UCSD-AML1 (cell line): ENCODE data around the gene ATOH8.

Source experiments
- DNase-seq: peaks from one replicate; lab custom pipeline; 2025; ENCODE audit not compliant: unreplicated experiment; lab: John Stamatoyannopoulos, UW

Gene ATOH8

DNA sequence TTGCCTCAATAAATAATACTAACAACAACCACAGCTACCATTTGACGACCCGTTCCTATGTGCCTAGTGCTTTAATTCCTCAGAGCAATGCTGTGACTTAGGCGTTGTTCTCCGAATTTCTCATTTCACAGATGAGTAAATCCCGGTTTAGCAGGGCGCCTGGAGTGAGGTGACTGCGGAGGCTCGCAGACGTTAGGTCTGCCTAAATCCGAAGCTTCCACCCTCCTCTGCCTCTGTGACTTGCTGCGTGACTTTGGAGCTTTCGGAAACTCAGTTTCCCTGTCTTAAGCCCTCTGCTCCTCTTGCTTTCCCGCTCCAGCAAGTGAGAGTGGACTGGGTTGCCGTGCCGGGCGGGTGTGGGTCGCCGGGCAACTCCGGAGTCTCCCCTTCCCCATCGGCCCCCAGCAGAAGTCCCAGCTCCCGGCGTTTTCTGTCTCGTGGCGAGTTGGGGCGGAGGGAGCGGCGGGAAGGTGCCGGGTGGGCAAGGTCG is 711 bp upstream of the ATOH8 start:
- no peak for DNase-seq

DNA sequence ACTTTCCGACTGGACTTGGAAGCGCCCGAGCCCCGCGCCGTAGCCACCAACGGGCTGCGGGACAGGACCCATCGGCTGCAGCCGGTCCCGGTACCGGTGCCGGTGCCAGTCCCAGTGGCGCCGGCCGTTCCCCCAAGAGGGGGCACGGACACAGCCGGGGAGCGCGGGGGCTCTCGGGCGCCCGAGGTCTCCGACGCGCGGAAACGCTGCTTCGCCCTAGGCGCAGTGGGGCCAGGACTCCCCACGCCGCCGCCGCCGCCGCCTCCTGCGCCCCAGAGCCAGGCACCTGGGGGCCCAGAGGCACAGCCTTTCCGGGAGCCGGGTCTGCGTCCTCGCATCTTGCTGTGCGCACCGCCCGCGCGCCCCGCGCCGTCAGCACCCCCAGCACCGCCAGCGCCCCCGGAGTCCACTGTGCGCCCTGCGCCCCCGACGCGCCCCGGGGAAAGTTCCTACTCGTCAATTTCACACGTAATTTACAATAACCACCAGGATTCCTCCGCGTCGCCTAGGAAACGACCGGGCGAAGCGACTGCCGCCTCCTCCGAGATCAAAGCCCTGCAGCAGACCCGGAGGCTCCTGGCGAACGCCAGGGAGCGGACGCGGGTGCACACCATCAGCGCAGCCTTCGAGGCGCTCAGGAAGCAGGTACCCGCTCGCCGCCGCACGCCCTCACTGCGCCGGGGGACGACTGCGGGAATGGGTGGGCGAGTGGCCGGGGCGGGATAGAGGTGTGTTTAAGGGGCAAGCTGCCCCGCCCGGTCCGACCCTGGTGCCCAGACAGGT is 713 bp downstream of the ATOH8 start:
- DNase-seq, result peak; percentile 25

DNA sequence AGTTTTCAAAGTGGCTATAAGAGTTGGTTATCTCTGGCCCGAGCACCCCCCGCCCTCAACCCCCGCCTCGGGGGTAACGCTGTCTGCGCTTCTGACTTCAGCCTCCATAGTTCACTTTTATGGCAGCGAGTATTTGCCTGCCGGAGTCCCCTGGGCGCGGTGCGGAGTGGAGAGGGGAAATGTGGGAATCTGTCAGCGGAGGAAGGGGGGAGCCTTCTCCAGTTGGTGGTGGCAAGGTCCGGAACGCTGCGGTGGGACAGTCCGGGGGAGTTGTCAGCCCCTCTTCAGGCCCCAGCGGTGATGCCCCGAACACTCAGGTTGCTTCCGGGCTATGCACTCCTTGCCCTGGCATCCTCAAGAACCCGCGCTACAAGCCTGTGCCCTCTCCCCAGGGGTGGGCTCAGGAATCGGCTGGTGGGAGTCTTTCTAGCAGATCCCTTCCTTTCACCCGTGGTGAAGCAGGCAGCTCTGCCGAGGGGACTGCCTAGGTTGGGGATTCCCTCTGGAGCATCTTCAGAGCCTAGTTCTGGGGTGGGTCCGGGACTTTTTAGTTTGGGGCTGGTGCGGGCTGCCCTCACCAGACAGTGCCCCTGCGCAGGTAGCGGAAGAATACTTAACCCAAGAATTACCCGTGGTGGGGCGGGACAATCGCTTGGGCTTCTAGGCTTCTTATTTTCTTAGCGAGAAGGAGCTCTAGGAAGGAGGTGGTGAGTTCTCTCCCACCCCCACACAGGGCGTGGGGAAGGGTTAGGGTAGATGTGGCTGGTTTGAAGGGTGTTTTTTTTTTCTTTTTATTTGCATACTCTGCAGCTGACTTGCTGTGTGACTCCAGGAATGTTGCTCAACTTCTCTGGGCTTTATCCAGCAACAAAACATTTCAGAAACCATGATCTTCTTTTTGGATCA is 1.6 kb downstream of the ATOH8 start:
- no peak for DNase-seq

DNA sequence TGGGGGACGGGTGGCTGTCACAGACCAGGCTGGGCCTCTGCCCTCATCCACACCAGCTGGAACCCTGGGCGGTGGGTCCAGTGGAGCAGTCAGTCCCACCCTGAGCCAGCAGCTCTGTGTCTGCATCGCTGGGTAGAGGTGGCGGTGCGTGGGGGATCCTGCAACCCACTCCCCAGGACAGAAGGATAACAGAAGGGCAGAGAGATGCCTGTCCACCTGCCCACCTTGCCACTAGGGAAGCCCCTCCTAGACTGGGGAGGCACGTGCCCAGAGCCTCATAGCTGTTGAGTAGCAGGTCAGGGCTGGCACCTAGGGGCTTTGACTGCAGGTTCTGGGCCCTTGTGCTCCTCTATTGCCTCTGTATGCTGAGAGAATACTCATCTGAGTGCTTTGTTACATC is 2.4 kb downstream of the ATOH8 start:
- no peak for DNase-seq

DNA sequence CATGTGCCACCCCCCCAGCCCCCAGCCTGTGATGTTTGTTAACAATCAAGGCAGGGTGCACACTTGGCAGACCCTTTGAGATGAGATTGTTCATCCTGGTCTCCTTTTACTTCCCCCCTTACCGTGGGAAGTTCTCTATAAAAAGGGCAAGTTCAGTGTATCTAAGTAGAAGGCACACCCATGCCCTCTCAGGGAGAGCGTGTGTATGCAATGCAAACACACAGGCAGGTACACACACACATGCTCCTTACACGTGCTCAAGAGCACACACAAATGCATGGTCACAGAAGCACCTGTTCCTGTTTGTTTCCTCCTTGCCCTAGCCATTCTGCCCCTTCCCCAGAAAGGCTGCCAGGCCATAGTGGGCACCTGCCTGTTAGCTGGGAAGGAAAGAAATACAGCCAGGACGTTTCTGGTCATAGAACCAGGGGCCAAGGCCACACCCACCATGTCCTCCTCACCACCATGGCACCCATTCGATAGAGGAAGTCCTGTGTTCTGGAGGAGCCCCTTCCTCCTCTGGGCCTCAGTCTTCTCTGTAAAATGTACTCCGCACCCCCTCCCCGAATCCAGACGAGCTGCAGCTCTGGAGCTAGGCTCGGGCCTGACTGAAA is 3.1 kb downstream of the ATOH8 start:
- no peak for DNase-seq

DNA sequence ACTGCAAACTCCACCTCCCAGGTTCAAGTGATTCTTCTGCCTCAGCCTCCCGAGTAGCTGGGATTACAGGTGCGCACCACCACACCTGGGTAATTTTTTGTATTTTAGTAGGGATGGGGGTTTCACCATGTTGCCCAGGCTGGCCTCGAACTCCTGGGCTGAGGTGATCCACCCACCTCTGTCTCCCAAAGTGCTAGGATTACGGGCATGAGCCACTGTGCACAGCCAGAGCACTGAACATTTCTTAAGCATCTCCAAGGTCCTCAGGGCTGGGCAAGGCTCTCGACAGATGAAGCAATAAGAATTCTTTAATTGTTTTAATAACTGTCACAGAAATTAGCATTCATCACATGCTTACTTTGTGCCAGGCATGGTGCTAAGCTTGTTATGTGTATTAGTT is 4.1 kb downstream of the ATOH8 start:
- no peak for DNase-seq

DNA sequence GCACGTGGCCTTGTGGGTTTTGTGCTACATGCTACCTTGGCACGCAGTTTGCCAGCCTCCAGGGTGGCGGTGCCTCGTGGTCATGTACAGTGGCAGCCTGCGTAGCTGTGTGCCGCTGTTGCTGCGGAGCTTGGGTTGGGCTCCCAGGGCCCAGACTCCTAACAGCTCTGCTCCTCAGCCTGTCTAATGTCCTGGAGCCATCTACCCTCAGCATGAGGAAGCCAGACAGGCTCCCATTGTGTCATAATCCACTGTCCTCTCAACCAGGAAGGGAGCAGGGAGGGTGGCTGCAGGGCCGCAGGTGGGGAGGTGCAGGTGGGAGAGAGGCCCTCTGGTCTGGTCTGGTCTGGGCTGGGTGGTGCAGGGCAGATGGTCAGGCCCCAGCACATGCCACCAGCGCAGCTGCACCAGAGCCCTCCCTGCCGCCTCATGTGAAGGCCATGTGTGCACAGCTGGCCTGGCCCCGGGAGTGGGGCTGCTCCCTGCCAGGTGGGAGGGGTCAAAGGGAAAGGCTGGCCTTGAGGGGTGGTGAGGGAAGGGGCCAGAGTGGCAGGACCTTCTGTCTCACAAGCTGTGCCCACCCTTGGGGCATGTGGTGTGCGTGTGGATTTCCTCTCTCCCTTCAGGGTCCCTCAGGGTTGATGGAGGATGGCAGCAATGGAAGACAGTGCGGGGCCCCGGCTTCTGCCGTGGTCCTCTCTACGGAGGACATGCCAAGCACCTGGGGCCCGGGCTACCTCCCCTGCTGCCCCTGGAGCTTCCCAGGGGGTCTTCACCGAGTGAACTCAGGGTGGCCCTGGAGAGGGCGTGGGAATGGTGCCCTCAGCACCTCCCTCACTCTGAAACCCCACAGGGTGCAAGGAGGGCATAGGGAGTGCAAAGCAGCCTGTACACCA is 4.8 kb downstream of the ATOH8 start:
- DNase-seq, result no peak

DNA sequence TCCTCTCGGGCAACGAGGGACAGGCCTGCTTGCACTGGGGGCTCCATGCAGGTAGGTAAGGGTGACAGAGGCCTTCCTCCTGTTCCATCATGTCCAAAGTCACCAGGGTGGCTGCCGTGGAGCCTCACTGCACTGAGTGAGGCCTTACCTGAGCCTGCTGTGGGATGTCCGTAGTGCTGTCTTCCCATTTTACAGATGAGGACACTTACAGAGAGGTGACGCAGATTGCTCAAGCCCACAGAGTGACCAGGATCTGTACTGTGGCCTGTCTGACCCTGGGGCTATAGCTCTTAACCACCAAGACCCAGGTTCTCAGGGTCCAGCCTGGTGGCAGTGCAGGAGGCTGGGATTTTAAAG is 5.4 kb downstream of the ATOH8 start:
- DNase-seq, result no peak

DNA sequence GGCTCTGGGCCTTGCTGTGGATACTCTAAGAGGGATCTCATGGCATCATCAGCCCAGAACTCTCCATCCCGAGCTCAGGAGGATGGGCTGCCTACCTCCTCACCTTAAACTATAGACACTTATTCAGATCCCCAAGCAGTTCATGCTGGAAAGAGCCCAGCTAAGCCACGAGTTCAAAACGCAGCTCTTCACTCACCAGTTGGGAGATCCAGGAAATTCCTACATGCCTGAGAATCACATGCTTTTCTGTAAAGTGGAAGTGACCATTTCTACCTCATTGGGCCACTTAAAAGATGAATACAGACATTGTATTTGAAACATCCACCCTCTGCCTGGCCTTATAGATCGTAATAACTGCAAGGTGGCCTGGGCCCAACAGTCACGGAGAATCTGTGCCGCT is 6.6 kb downstream of the ATOH8 start:
- DNase-seq, result no peak

DNA sequence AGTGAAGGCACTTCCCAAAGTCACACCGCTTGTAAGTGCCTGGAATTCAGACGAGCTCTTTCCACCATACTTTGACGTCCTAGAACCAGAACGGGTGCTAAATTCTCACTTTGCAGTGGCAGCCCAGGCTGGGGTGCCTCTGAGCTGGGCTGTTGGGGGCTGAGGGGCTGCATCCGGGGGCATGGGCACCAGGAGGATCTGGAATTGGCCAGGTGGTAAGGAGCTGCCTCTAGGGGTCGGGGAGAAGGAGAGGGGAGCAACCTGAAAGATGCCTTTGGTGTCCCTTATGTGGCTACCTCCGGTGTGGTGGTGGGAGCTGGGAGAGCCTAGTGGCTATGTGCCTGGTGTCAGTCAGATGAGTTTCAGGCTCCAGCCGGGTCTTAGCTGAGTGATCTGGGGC is 7.1 kb downstream of the ATOH8 start:
- DNase-seq, result no peak

DNA sequence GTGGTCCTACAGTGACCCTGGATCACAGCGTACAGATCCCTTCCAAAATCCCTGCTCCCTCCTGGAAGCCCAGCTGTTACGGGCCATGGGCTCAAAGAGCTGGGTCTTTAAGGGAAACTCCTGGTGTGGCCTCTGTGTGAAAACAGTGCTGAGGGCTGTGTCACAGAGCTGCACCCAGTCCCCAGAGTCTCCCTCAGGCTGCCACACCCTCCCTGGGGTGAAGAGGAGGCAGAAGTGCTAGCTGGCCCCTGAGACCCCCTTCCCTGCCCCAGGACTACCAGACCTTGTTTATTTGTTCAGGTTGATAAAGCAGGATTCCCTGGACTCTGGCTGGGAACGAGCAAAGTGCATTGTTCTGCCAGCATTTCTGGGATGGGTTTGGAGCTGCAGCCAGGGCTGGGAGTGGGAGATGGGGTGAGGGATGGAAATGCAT is 7.7 kb downstream of the ATOH8 start:
- no peak for DNase-seq

DNA sequence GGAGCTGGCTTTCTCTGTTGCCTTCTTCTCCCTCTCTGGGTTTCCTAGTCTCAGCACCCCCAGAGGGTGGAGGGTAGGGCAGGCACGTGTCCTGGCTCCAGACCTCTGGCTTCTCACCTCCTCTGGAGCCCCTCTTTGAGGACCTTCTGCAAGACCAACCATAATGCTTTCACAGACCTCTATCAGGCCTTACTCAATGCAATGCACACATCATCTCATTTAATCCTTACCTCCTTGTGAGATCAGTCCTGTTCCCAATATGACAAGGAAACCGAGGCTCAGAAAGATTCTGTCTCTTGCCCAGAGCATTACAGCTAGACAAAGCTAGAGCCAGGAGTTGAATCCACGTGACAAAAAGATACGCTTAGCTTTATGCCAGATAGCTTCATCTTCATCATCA is 8.2 kb downstream of the ATOH8 start:
- DNase-seq, result no peak

DNA sequence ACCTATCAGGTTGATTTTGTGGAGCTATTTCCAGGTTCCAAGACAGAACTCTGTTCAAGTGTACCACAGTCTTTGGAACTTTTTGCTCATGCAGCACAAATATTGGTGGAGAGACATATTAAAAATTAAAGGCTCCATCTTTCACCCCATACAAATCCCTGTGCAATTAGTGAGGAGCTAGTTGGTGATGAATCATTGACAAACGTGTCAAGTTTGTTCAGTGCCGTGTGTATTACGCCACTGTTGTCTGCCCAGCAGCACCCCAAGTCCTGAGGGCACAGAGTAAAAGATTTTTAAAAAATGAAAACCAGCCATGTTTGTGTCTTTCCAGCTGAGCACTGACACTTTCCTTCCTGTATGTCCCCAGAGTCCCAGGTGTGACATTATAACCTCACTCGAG is 9.3 kb downstream of the ATOH8 start:
- DNase-seq, result no peak

DNA sequence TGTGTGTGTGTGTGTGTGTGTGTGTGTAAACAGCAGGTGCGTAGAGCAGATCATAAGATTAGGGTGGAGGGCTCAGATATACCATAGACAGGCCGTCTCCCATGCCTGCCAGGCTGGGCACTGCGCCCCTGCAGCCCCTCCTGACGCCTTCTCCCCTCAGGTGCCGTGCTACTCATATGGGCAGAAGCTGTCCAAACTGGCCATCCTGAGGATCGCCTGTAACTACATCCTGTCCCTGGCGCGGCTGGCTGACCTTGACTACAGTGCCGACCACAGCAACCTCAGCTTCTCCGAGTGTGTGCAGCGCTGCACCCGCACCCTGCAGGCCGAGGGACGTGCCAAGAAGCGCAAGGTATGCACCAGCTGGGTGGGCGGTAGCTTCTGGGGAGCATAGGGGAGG is 10.0 kb downstream of the ATOH8 start:
- DNase-seq, result no peak

DNA sequence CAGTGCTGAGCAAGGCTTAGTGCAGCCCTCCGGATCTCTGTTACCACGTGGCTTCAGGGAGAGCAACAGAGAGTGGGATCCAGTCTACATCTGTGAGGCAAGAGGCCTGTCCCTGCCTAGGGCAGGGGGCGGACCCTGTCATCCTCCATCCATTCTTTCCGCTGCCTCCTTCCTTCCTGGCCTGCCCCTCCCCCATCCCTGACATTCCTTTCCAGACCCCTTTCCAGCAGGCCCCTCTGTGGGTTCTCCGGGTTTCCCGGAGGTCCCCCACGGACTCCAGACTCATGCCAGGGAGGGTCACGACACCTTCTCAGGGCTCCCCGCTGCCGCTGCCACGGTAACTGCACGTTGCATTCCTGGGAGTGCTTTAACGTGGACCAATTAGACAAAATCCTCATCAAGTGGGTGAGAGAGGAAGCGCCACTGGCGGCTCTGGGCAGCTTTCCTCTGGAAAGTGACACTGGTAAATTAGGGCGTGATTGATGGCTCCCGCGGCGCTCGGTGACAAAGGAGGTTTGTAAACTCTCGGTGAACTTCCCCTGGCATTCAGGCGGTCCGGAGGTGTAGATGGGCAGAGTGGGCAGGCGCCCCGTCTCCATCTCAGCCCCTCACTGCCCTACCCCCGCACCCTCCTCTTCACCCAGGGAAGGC is 11.4 kb downstream of the ATOH8 start:
- peak; percentile 40 for DNase-seq

DNA sequence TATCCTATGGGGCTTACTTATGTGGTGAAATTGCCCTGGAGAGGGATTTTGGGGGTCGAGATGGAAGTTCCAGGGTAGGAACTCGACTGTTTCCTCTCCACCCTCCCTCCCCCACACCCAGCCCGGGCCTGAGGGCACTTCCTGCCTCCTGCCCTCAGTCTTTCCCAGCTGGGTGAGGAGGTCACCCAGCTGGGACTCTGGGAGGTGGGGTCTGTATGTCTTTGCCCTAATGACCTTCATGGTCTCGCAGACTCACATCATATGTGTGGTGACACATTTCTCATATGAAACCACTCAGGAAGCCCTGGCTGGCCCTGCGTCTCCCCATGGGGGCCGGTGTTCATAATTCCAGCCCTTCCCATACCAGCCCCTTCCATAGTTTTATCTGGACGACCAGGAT is 12.4 kb downstream of the ATOH8 start:
- DNase-seq, result peak; percentile 29

DNA sequence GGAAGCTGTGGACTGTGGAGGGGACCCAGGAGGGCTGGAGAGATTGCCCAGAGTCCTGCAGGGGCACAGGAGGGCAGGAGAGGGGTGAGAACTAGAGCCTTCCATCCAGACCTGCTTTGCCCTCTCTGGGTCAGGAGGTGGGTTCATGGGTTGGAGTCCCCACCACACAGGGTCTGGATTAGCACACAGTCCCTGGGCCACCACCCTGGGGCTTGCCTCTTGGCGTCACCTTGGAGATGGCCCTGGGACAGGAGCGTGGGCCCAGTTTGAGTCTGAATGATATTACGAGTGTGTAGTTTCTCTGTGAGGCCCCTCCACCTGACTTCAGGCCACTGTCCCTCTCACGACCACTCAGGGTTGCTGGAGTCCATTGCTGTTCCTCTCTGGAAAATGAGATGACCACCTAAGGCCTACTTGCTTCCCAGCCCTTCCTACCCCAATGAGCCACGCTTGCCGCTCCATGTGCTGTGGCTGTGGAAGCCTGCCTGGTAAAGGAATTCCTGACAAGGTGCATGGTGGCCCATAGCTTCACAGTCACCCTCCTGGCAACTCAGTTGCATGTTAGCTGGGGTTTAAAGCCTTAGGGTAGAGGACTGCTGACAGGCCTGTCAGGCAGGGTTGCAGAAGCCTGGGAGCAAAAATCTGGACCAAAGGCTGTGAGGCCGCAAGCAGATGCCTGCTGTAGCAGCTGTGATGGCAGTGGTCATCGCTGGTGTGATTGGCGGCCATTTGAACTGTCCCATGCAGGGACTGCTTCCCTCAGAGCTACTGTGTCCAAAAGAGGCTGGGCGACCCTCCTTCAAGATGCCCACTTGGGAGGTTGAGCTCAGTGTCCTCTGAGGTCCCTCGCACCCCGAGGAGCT is 14.2 kb downstream of the ATOH8 start:
- DNase-seq, result no peak

DNA sequence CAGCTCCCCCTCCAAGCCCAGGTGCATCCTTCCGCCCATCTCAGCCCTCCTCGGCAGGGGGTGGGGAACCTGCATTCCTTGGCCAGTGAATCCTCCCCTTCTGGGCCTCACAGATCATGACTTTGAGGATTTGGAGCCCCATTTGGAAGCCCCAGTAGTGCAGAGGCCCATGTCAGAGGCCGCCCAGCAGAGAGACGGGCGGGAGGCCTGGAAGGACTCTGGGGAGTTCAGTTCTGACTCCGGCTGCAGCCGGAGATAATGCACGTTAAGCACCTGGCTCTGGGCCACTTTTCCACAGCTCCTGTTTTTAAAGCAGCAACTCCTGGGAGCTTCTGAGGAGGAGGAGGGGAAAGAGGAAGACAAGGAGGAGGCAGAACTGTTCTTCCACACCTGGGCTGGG is 14.9 kb downstream of the ATOH8 start:
- no peak for DNase-seq

DNA sequence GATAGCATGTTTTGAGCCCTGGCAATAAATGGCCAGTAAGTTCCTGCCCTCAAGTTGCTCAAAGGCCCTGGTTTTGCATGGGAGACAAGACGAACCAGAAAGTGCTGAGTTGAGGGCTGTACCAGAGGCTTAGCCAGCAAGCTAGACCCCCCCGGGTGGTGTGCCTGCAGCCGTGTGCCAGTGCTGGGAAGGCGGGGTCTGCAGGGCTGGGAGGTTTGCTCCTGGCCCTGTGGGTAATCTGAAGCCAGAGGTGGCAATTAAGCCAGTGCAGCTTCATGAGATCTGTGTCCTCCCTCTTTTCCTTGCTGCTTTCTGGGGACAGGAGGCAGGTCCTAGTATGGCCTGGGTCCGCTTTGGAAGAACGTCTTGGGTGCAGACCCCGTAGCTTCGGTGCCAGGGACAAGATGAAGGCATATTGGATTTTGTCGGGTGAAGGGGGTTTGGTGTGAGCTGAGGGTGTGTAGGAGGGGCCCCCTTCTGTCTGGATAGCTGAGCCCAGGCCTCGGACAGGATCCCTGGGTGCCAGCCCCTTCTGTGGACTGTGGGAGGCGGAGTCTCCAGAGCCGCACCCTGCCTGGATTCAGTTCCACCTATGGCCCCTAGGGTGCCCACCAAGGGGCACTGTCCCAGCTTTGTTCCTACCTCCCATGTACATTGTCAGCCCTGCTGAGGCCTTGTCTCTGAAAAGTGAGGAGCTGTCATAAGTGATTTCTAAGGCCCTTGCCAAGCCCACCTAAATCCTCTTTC is 15.6 kb downstream of the ATOH8 start:
- peak; percentile 26 for DNase-seq
